Stimulated activated CD8-positive, alpha-beta memory T cell treated with anti-CD3 and anti-CD28 coated beads, Interleukin-12 subunit alpha, Interleukin-12 subunit beta, amount 100 ng/mL, for 4 hours (primary cell): Measurements from ENCODE around the gene NEK5.
A peak's percentile ranks its signal among the peaks of the same experiment; 100 is the strongest.
"Not testable (repeated sequence)": the region's sequence is repeated elsewhere in the genome, so short reads cannot be mapped to it uniquely, and the experiment has no call there.

Experiments
- DNase-seq: peaks from one replicate; pipeline ENCODE4 v3.0.0-alpha.2; 2020; ENCODE audit warnings: low read depth

The NEK5 gene

GRCh38 chr13:52128714-52129700 lies at the start of gene NEK5:
TSS of gene NEK5 (minus strand) at chr13:52129073. CDS start at chr13:52127482, 1,591 bp downstream.
- peak; percentile 8 for DNase-seq

GRCh38 chr13:52177276-52177675 lies 48.4 kb upstream of the NEK5 start:
- DNase-seq = no peak

GRCh38 chr13:52173970-52174369 lies 45.1 kb upstream of the NEK5 start:
- DNase-seq = not testable (repeated sequence)

- no peak for DNase-seq
Measured at GRCh38 chr13:52173373-52173772, 44.5 kb upstream of the NEK5 start.

- DNase-seq = not testable (repeated sequence)
Measured at GRCh38 chr13:52171686-52172085, 42.8 kb upstream of the NEK5 start.

GRCh38 chr13:52170828-52171391 lies 42.0 kb upstream of the NEK5 start:
- not testable (repeated sequence) for DNase-seq

GRCh38 chr13:52169839-52170238 lies 41.0 kb upstream of the NEK5 start:
- DNase-seq = no peak

- DNase-seq = no peak
Measured at GRCh38 chr13:52165411-52165810, 36.5 kb upstream of the NEK5 start.

GRCh38 chr13:52164989-52165388 lies 36.1 kb upstream of the NEK5 start:
- DNase-seq = no peak

- DNase-seq = not testable (repeated sequence)
Measured at GRCh38 chr13:52163878-52164277, 35.0 kb upstream of the NEK5 start.

- DNase-seq = no peak
Measured at GRCh38 chr13:52162279-52163101, 33.6 kb upstream of the NEK5 start.

GRCh38 chr13:52161181-52161646 lies 32.3 kb upstream of the NEK5 start:
- no peak for DNase-seq

- no peak for DNase-seq
Measured at GRCh38 chr13:52160506-52160905, 31.6 kb upstream of the NEK5 start.

GRCh38 chr13:52160053-52160452 lies 31.2 kb upstream of the NEK5 start:
- DNase-seq = no peak

GRCh38 chr13:52159159-52159982 lies 30.5 kb upstream of the NEK5 start, which contains the start of gene NEK3:
TSS of gene NEK3 (minus strand) at chr13:52159597. CDS start at chr13:52156191, 3,406 bp downstream.
- DNase-seq = peak; percentile 55

- no peak for DNase-seq
Measured at GRCh38 chr13:52158629-52159158, 29.8 kb upstream of the NEK5 start.

GRCh38 chr13:52156724-52157261 lies 27.9 kb upstream of the NEK5 start:
- no peak for DNase-seq

- DNase-seq = no peak
Measured at GRCh38 chr13:52155177-52155576, 26.3 kb upstream of the NEK5 start.

GRCh38 chr13:52147225-52147624 lies 18.4 kb upstream of the NEK5 start:
- no peak for DNase-seq

GRCh38 chr13:52141299-52141698 lies 12.4 kb upstream of the NEK5 start:
- no peak for DNase-seq

GRCh38 chr13:52137489-52137888 lies 8.6 kb upstream of the NEK5 start:
- DNase-seq = no peak
